Kidney (tissue), 14 donors: ENCODE results near the gene APBB3. TPM values are rescaled to one million over a fixed set of nuclear protein-coding genes. Genes with fewer than 3 reads are reported as not detected.

Source experiments
- DNase-seq, 5 donors: peaks; one replicate each; pipeline ENCODE4 v3.0.0-alpha.2; 2013 to 2020
- FAIRE-seq: peaks from 2 replicates; lab custom pipeline; 2012; peaks lifted over from hg19 to GRCh38; lab: Jason Lieb, UNC
- H3K27ac ChIP-seq, 2 donors: one replicate each; pipeline ENCODE4 v1.7.0; 2013; ENCODE audit warnings: low read depth in 2 of 2, low read length in 2 of 2, inconsistent platforms in 1 of 2
- H3K27me3 ChIP-seq: one replicate; pipeline ENCODE4 v1.7.1; 2013; ENCODE audit warnings: low read length, inconsistent platforms; ENCODE audit not compliant: control insufficient read depth, insufficient read depth
- H3K36me3 ChIP-seq, 3 donors: one replicate each; pipeline versions ENCODE4 v1.7.0 to v1.7.1; 2013; ENCODE audit warnings: low read length in 3 of 3, control low read depth in 1 of 3, inconsistent platforms in 1 of 3; ENCODE audit not compliant: insufficient read depth in 3 of 3, control insufficient read depth in 2 of 3
- H3K4me1 ChIP-seq, 3 donors: one replicate each; pipeline versions ENCODE4 v1.7.0 to v1.7.1; 2013; ENCODE audit warnings: low read length in 3 of 3, inconsistent platforms in 1 of 3, low read depth in 1 of 3; ENCODE audit not compliant: control insufficient read depth in 2 of 3, insufficient read depth in 2 of 3
- H3K4me3 ChIP-seq, 3 donors: one replicate each; pipeline versions ENCODE4 v1.7.0 to v1.8.1; 2013; ENCODE audit warnings: low read length in 3 of 3, control low read depth in 1 of 3, inconsistent platforms in 1 of 3
- H3K9ac ChIP-seq, 3 donors: one replicate each; pipeline versions ENCODE4 v1.7.0 to v1.7.1; 2013; ENCODE audit warnings: low read length in 3 of 3, control low read depth in 1 of 3, inconsistent platforms in 1 of 3
- H3K9me3 ChIP-seq, 3 donors: one replicate each; pipeline versions ENCODE4 v1.7.0 to v1.7.1; 2013; ENCODE audit warnings: low read length in 3 of 3, control low read depth in 1 of 3, inconsistent platforms in 1 of 3; ENCODE audit not compliant: control insufficient read depth in 2 of 3, insufficient read depth in 1 of 3
- intact Hi-C: fragments of 100-400 bp; cut with DNase I; formaldehyde crosslinking; loops from one replicate; pipeline ENCODE4 v1.11.1; 2022
- polyA plus RNA-seq: library from polyadenylated mRNA; stranded (reverse); fragments of 350-450 nt; fragmentation: Illumina TruSeq; extraction: RNeasy Lipid Tissue Mini Kit (QIAGEN cat#74804); gene quantifications from one replicate; pipeline ENCODE4 v1.2.3, GENCODE V29; 2014; ENCODE audit warnings: low read depth, low replicate concordance; ENCODE audit not compliant: insufficient read depth
- total RNA-seq: library from RNA; stranded (reverse); fragmentation: NEBNext Ultra II Directional; extraction: Animal tissue kit (Norgen Biotek cat#: 25700); gene quantifications from one replicate; pipeline ENCODE4 v1.2.1, GENCODE V29; 2021
- TF ChIP-seq, protein P1 (sequence below): IDR thresholded peaks from 3 replicates; pipeline ENCODE4 v1.5.1; 2012; ENCODE audit warnings: mild to moderate bottlenecking, moderate library complexity, borderline replicate concordance; ENCODE audit not compliant: insufficient read depth; ENCODE audit errors: extremely low read depth
- donor health status: control.
- donor health status: control.
- donor health status: control.
- donor health status: control.
- donor health status: control.
- donor health status: DM: yes; HTN: yes; CAD: no.
- donor health status: Normal renal cell carcinoma (clear cell type).

Gene APBB3
- total and polyA plus RNA-seq, 2 donors from 2014 or later: 19.6 to 33.9 TPM

DNA sequence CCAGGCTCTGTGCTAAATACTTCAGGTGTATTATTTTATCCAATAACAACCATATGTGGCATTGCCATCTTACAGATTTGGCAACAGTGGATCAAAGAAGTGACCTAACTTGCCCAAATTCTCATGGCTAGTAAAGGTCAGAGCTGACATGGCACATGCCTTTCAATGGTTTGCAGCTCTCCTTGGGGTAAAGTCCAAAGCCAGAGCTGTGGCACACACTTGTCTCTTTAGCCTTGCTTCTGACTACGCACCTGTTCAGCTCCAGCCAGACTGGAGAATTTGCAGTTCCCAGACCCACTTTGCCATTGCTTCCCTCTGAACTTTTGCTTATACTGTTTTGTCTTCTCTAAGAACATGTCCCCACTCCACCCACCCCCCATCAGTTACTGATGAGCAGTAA is 6.1 kb upstream of the APBB3 start:
- Histone ChIP-seq H3K27me3 (no peaks in the 10 kb centered on the region), H3K36me3 (peaks cover 0 to 19% (median 13%) of the 10 kb centered on the region in 3 donors), H3K9ac (no peak overlapping the region), H3K9me3 (no peaks in the 10 kb centered on the region), H3K4me1 (peaks cover 0 to 23% (median 6%) of the 10 kb centered on the region in 3 donors), H3K27ac (no peak overlapping the region), H3K4me3 (no peak overlapping the region)
- intact Hi-C loops: no loop called here
- no peak for FAIRE-seq
- no peak for DNase-seq
- TF ChIP-seq, protein P1, sequence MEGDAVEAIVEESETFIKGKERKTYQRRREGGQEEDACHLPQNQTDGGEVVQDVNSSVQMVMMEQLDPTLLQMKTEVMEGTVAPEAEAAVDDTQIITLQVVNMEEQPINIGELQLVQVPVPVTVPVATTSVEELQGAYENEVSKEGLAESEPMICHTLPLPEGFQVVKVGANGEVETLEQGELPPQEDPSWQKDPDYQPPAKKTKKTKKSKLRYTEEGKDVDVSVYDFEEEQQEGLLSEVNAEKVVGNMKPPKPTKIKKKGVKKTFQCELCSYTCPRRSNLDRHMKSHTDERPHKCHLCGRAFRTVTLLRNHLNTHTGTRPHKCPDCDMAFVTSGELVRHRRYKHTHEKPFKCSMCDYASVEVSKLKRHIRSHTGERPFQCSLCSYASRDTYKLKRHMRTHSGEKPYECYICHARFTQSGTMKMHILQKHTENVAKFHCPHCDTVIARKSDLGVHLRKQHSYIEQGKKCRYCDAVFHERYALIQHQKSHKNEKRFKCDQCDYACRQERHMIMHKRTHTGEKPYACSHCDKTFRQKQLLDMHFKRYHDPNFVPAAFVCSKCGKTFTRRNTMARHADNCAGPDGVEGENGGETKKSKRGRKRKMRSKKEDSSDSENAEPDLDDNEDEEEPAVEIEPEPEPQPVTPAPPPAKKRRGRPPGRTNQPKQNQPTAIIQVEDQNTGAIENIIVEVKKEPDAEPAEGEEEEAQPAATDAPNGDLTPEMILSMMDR: no peak

DNA sequence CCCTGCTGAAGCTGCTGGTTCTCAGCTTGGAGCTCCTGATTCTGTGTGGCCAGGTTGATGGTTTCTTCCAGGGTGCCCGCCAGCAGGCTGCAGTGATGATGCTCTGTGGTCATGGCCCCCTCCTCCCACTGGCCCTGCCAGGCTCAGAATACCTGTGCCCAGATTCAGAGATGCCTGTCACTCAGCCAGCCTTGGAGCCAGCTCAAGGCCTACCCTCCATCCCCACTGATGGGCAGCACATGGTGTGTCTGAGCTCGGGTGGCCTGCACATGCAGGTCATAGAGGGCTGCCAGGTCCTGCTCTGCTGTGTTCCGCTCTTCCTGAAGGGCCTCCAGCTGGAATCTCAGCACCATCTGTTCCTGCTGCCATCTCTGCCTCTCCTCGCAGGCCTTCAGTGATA is 5.7 kb upstream of the APBB3 start:
- FAIRE-seq: no peak
- intact Hi-C loops: no loop called here

DNA sequence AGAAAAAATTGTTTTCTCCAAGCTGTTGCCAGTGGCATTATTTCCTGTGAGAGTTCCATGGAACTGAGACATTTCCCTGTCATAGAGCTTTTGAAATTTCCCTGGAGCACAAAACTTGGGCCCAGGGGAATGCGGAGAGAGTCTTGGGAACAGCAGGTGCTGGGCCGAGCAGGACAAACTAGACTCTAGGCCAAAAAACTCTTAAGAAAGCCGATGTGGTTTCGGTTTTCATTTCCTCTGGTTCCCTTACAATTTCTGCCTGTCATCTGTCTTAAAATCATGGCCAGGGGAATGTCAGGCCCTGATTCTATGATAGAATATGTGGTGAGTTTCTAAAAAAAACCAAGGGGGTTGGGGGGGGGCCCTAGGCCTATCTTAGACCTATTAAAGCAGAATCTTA is 4.8 kb upstream of the APBB3 start:
- Histone ChIP-seq H3K9ac (no peak overlapping the region), H3K4me1 (peaks cover 0 to 27% (median 9%) of the 10 kb centered on the region in 3 donors), H3K36me3 (peaks cover 0 to 19% (median 13%) of the 10 kb centered on the region in 3 donors), H3K27me3 (no peaks in the 10 kb centered on the region), H3K9me3 (no peaks in the 10 kb centered on the region), H3K27ac (peak overlapping the region in 1 of 2 donors; percentile 11), H3K4me3 (no peak overlapping the region)
- intact Hi-C loops: no loop called here
- TF ChIP-seq, protein P1: no peak
- FAIRE-seq (no peak), DNase-seq (no peak)

More for the DNA sequence above, 5.7 kb upstream of the APBB3 start:
- H3K27ac ChIP-seq: no peak overlapping the region
- H3K36me3 ChIP-seq: peaks cover 0 to 19% (median 13%) of the 10 kb centered on the region in 3 donors
- H3K9me3 ChIP-seq: no peaks in the 10 kb centered on the region
- no peak overlapping the region for H3K4me3 ChIP-seq
- H3K4me1 ChIP-seq: peaks cover 0 to 27% (median 9%) of the 10 kb centered on the region in 3 donors
- H3K9ac ChIP-seq: no peak overlapping the region
- H3K27me3 ChIP-seq: no peaks in the 10 kb centered on the region
- TF ChIP-seq, protein P1: no peak
- DNase-seq: peak in 1 of 5 donors; percentile 39
